DLD1 (cell line): Measurements from ENCODE around the gene FGD2.

Experiments used
- in situ Hi-C: cut with HindIII; loops from 2 replicates; pipeline ENCODE4 v1.10.0; 2017; ENCODE audit warnings: low sequenced_read_pairs

FGD2 gene

GRCh38 chr6:36970892-36971842 lies 34.3 kb upstream of the FGD2 start:
- in situ Hi-C loops = no loop called here

DNA sequence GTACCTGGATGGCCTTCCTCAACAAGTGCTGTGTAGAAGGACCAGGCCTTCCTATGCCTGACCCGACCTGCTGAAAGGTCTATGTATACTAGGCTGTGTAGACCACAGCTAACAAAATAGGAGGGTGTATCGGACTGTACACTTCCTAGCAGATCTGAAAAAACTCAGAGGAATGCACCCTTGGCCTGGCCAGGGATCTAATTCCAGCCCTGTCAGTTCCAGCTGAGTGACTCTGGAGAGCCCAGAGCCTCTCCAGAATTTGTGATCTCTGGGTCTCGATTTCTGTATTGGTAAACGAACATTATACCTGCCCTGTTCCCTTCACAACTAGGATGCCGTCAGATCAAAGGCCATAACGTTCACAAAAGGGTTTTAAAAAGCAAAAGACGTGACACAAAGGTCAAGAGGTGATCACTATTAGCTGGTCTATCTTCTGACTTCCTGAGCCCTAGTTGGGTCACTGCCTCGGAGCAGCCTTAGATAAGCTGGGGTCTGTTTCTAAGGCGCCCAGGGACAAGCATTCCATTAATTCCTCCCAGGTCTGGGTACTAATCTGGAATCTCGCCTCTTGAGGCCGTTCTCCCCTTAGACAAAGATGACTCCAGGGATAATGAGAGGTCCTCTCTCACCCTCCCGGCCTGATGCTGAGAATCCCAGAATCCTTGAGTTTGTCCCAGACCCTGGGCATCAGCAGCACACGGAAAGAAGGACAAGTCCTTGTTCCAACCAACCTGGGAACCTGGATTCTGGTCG lies 33.4 kb upstream of the FGD2 start:
- in situ Hi-C loops = no loop called here

GRCh38 chr6:36973190-36973589 lies 32.3 kb upstream of the FGD2 start:
- in situ Hi-C loops = no loop called here

DNA sequence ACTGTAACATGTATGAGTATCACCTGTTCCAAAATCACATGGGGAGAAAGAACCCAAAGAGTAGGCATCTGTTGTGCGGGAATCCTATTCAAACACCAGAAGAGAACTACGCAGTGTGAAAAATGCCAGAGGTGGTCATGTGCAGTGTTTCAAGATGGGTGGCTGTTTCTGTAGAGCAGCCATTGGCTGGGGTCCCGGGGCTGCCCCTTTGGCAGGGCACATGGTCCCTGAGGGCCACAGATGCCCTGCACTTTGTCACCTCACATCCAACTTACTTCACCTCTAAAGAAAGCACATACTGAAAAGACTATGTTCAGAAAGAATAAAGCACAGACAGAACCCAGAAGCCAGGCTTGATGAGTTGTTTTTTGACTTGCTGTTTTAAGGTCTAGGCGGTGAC lies 31.8 kb upstream of the FGD2 start:
- in situ Hi-C loops = no loop called here

GRCh38 chr6:36975231-36976006 lies 30.0 kb upstream of the FGD2 start:
- in situ Hi-C loops = no loop called here

- in situ Hi-C loops = no loop called here
Measured at GRCh38 chr6:36976007-36976264, 29.5 kb upstream of the FGD2 start.

DNA sequence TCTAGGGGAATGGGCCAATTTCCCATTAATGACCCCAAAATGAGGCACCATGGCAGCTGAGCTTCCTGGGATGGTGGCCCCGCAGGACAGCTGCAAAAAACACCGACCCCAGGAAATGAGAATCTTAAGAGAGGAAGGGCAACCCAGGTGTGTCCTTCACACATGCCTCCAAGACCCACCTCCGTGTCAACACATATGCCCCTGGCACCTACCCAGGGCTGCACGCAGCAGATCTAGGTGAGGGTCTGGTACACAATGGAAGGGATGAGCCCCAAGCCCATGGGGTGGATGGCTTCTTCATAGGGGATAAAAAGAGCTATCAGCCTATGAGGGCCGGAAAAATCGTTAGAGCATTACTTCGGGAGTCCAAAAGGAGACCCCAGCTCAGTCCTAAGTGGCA lies 28.9 kb upstream of the FGD2 start:
- in situ Hi-C loops = no loop called here

GRCh38 chr6:36976931-36977330 lies 28.5 kb upstream of the FGD2 start:
- in situ Hi-C loops = no loop called here

GRCh38 chr6:36977470-36977941 lies 27.9 kb upstream of the FGD2 start:
- in situ Hi-C loops = no loop called here

DNA sequence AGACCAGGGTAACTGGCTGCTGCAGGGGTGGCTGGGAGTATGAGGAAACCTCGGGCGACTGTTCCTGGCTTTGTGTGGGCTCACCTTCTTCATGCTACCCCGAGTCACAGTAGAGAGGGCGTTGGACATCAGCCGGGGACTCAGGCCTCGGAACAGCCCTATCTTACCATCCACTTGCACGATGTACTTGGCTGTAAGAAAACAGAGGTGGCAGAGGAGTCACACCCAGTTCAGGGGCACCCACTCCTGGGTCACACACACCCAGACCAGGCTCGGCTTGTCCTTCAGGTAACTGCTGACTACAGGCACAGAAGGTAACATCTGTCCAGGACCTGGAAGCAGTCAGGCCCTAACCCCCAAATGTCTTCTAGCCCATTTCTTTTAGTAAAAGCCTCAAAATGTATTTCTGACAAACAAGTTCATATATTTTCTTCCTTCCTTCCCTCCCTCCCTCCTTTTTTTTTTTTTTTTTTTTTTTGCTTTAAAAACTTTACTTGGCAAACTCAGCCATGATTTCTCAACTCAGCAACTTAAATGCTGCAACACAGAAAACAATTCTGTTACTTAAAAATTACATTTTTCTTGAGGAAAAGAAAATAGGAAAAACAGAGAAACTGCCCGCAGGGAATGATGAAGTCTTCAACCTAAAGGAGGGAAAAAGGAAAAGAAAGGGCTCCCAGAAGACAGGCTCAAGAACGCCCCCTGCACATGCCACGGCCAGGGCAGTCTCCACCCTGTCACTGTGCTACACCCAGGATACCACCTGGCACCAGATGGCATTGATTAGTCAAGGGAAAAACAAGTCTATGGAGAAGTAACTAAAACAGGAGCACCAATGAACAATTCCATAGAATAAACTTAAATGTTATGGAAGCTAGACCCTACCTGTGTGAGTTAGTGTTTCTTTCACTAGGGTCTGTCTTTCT lies 26.8 kb upstream of the FGD2 start:
- in situ Hi-C loops = no loop called here

- in situ Hi-C loops = no loop called here
Measured at GRCh38 chr6:36979347-36979742, 26.1 kb upstream of the FGD2 start.

GRCh38 chr6:36980129-36980528 lies 25.3 kb upstream of the FGD2 start:
- in situ Hi-C loops = no loop called here

GRCh38 chr6:36980876-36981619 lies 24.4 kb upstream of the FGD2 start:
- in situ Hi-C loops = no loop called here

DNA sequence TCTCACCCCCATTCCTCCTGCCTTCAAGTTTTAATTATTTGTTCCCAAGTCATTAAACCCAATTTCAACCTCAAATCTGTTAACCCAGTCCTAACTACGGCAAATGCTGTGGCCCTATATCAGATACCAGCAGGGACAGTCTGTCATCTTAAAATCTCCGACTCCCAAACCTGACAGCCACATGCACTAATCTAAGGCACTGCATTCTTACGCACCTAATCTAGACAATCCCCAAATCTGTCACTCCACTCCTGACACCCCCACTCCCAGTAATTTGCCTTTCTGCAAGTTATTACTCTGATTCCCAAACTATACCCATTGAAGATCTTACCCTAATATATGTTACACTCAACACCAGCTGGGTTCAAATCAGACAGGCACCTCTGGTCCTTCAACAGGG lies 21.9 kb upstream of the FGD2 start:
- in situ Hi-C loops = no loop called here

- in situ Hi-C loops = no loop called here
Measured at GRCh38 chr6:36984581-36985416, 20.7 kb upstream of the FGD2 start.

- in situ Hi-C loops = no loop called here
Measured at GRCh38 chr6:36985417-36985807, 20.0 kb upstream of the FGD2 start.

- in situ Hi-C loops = no loop called here
Measured at GRCh38 chr6:36985808-36986703, 19.4 kb upstream of the FGD2 start, which contains the start of gene MTCH1. Gene MTCH1 (minus strand): TSS chr6:36986196. CDS start chr6:36986173, 23 bp downstream.

DNA sequence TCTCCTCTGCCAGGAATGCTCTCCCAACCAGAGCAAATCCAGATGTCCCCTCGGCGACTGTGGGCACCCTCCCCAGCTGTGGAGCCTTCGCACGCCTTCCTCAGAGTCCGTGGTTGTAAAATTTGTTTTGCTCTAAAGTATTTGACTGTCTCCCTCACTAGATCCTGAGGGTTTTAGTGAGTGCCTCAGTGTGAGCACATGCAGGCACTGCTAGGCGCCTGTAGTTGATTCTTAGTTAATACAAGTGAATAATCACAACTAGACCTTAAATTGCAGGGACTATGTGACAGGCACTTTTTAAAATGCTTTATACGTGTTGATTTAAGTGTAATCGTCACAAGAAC lies 18.8 kb upstream of the FGD2 start:
- in situ Hi-C loops = no loop called here
